Lung (tissue), 12 donors: ENCODE data around the gene NRIP1. TPM values are rescaled to one million over a fixed set of nuclear protein-coding genes. Genes with fewer than 3 reads are reported as not detected.

Experiments
- ATAC-seq: fragments of 200-7000 bp; cut with Tn5 transposase; one replicate; pipeline ENCODE4 v1.9.1; 2020; ENCODE audit warnings: moderate number of reproducible peaks; ENCODE audit not compliant: insufficient read depth, low FRiP score
- DNase-seq, 3 donors: peaks; one replicate each; pipeline ENCODE4 v3.0.0-alpha.2; 2013 to 2017
- H3K27ac ChIP-seq, 2 donors: one replicate each; pipeline ENCODE4 v1.5.1; 2013; ENCODE audit warnings: mild to moderate bottlenecking in 2 of 2, moderate library complexity in 2 of 2, control low read depth in 1 of 2, inconsistent platforms in 1 of 2, low read depth in 1 of 2, low read length in 1 of 2
- H3K27me3 ChIP-seq, 3 donors: one replicate each; pipeline ENCODE4 v1.5.1; 2013; ENCODE audit warnings: low read length in 2 of 3; ENCODE audit not compliant: control insufficient read depth in 3 of 3, insufficient read depth in 3 of 3
- H3K36me3 ChIP-seq, 4 donors: one replicate each; pipeline ENCODE4 v1.5.1; 2013; ENCODE audit warnings: low read length in 4 of 4, mild to moderate bottlenecking in 1 of 4, moderate library complexity in 1 of 4; ENCODE audit not compliant: control insufficient read depth in 4 of 4, insufficient read depth in 4 of 4
- H3K4me1 ChIP-seq, 5 donors: one replicate each; pipeline ENCODE4 v1.5.1; 2013; ENCODE audit warnings: low read length in 5 of 5, mild to moderate bottlenecking in 2 of 5, moderate library complexity in 1 of 5; ENCODE audit not compliant: control insufficient read depth in 5 of 5, insufficient read depth in 5 of 5
- H3K4me3 ChIP-seq: one replicate; pipeline ENCODE4 v1.5.1; 2013; ENCODE audit warnings: mild to moderate bottlenecking, control low read depth, moderate library complexity
- H3K9ac ChIP-seq, 2 donors: one replicate each; pipeline ENCODE4 v1.5.1; 2013; ENCODE audit warnings: low read length in 2 of 2, control low read depth in 1 of 2; ENCODE audit not compliant: insufficient read depth in 1 of 2
- H3K9me3 ChIP-seq, 4 donors: one replicate each; pipeline ENCODE4 v1.5.1; 2013; ENCODE audit warnings: low read length in 3 of 4, mild to moderate bottlenecking in 1 of 4, moderate library complexity in 1 of 4; ENCODE audit not compliant: control insufficient read depth in 4 of 4, insufficient read depth in 3 of 4
- CTCF ChIP-seq: IDR thresholded peaks from 2 replicates; pipeline ENCODE4 v1.5.1; 2012; ENCODE audit warnings: mild to moderate bottlenecking; ENCODE audit errors: control extremely low read depth, extremely low read depth
- WGBS, 2 donors: extraction: QIAGEN DNeasy Blood & Tissue Kit; methylation state at CpG; one replicate each; pipeline ENCODE4 v1.1.7; 2013; 5-methylcytosine and 5-hydroxymethylcytosine counted together
- polyA plus RNA-seq, 2 donors: library from polyadenylated mRNA; stranded (reverse); fragments of 200-250 nt; gene quantifications; one replicate each; pipeline ENCODE4 v1.2.1, GENCODE V29; 2013
- total RNA-seq, 2 donors: library from RNA; depleted of rRNA in 1 of 2; stranded (reverse); fragments of >200 nt in 1 of 2; gene quantifications; one replicate each; pipeline ENCODE4 v1.2.1, GENCODE V29; 2014 to 2021
- donor health status: control.
- donor health status: control.
- donor health status: Bipolar disorder and iron deficiency.
- donor health status: healthy.
- donor health status: DM: yes; HTN: yes; CAD: no.

NRIP1 gene
- total and polyA plus RNA-seq, 4 donors = 5.9 to 35.5 (median 18.3) TPM

- no peak overlapping the region for H3K27ac ChIP-seq
- H3K36me3 ChIP-seq = peaks cover 0 to 16% (median 6%) of the 10 kb centered on the region in 4 donors
- no peaks in the 10 kb centered on the region for H3K9me3 ChIP-seq
- no peak overlapping the region for H3K9ac ChIP-seq
- no peak for ATAC-seq
- H3K27me3 ChIP-seq = no peaks in the 10 kb centered on the region
- no peak overlapping the region for H3K4me3 ChIP-seq
- peaks cover 0 to 11% (median 1%) of the 10 kb centered on the region in 5 donors for H3K4me1 ChIP-seq
- TF ChIP-seq CTCF = no peak
- 94 to 95% methylated on average over 3 of the region's 3 CpGs for WGBS, 2 donors
- DNase-seq = no peak
Measured at GRCh38 chr21:14985306-14985705, 79.5 kb downstream of the NRIP1 start.

- Histone ChIP-seq H3K27ac (no peak overlapping the region), H3K27me3 (no peaks in the 10 kb centered on the region), H3K36me3 (peaks cover 0 to 10% (median 3%) of the 10 kb centered on the region in 4 donors), H3K4me3 (no peak overlapping the region), H3K9ac (no peak overlapping the region), H3K4me1 (peaks cover 0 to 1% (median 0%) of the 10 kb centered on the region in 5 donors), H3K9me3 (no peaks in the 10 kb centered on the region)
- ATAC-seq (no peak), DNase-seq (no peak)
- TF ChIP-seq CTCF = no peak
- 89 to 92% methylated on average over 3 of the region's 3 CpGs for WGBS, 2 donors
Measured at GRCh38 chr21:14982336-14982735, 82.5 kb downstream of the NRIP1 start.

- H3K27ac ChIP-seq = no peak overlapping the region
- H3K9ac ChIP-seq = no peak overlapping the region
- WGBS, 2 donors = 94% methylated on average over 5 of the region's 5 CpGs
Measured at GRCh38 chr21:14981246-14981645, 83.6 kb downstream of the NRIP1 start.

More at GRCh38 chr21:14981246-14981645, 83.6 kb downstream of the NRIP1 start:
- ATAC-seq = no peak
- Histone ChIP-seq H3K36me3 (peaks cover 0 to 6% (median 2%) of the 10 kb centered on the region in 4 donors), H3K4me3 (no peak overlapping the region), H3K9me3 (no peaks in the 10 kb centered on the region), H3K4me1 (peaks cover 0 to 3% (median 0%) of the 10 kb centered on the region in 5 donors), H3K27me3 (no peaks in the 10 kb centered on the region)
- DNase-seq = no peak
- TF ChIP-seq CTCF = no peak
